ENCODE results near the gene JAZF1.
A peak's percentile ranks its signal among the peaks of the same experiment; 100 is the strongest.

- no peak for TF ChIP-seq CTCF (IDR thresholded peaks at IDR 0.05)
- no peak for TF ChIP-seq POLR2A (IDR thresholded peaks at IDR 0.05)
- peak; percentile 21 for TF ChIP-seq POLR2AphosphoS5 (IDR thresholded peaks at IDR 0.05)
Observed at GRCh38 chr7:28135315-28135714, 45.3 kb downstream of the JAZF1 start.

Measured in prostate gland (tissue), 2 donors.